ENCODE measurements around the gene ACAP1.

DNA sequence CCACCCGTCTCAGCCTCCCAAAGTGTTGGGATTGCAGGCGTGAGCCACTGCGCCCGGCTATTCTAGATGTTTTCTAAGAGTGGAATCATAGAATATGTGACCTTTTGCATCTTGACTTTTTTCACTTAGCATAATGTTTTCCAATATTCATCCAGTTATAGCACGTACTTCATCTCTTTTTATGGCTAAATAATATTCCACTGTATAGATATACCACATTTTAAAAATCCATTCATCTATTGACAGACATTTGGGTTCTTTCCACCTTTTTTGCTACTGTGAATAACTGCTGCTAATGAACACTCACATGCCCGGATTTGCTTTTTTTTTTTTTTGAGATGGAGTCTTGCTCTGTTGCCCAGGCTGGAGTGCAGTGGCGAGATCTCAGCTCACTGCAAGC lies 32.1 kb upstream of the ACAP1 start:
- TF ChIP-seq, protein P1, sequence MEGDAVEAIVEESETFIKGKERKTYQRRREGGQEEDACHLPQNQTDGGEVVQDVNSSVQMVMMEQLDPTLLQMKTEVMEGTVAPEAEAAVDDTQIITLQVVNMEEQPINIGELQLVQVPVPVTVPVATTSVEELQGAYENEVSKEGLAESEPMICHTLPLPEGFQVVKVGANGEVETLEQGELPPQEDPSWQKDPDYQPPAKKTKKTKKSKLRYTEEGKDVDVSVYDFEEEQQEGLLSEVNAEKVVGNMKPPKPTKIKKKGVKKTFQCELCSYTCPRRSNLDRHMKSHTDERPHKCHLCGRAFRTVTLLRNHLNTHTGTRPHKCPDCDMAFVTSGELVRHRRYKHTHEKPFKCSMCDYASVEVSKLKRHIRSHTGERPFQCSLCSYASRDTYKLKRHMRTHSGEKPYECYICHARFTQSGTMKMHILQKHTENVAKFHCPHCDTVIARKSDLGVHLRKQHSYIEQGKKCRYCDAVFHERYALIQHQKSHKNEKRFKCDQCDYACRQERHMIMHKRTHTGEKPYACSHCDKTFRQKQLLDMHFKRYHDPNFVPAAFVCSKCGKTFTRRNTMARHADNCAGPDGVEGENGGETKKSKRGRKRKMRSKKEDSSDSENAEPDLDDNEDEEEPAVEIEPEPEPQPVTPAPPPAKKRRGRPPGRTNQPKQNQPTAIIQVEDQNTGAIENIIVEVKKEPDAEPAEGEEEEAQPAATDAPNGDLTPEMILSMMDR (IDR thresholded peaks at IDR 0.05 in 2 of 3, conservative IDR thresholded peaks at IDR 0.05 in 1 of 3; ENCODE audit: borderline replicate concordance in 1 of 3, insufficient read depth in 1 of 3, low read depth in 2 of 3, low read length in 2 of 3) = no peak
- TF ChIP-seq, protein P2, sequence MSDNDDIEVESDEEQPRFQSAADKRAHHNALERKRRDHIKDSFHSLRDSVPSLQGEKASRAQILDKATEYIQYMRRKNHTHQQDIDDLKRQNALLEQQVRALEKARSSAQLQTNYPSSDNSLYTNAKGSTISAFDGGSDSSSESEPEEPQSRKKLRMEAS (IDR thresholded peaks at IDR 0.05) = no peak
- TF ChIP-seq SP1 (IDR thresholded peaks at IDR 0.05; ENCODE audit: low read depth) = no peak
- no peak for TF ChIP-seq POLR2AphosphoS5 (IDR thresholded peaks at IDR 0.05; ENCODE audit: low read depth, low read length)
- no peak for TF ChIP-seq REST (IDR thresholded peaks at IDR 0.05; ENCODE audit: low read depth)
- no peak for TF ChIP-seq EGR1 (IDR thresholded peaks at IDR 0.05; ENCODE audit: low read depth)
- TF ChIP-seq ELF1 (IDR thresholded peaks at IDR 0.05; ENCODE audit: borderline replicate concordance, low read depth) = no peak
- no peak for TF ChIP-seq POLR2A (IDR thresholded peaks at IDR 0.05; ENCODE audit: borderline replicate concordance, extremely low read depth, insufficient read depth, insufficient read length)
- TF ChIP-seq TCF7L2 (IDR thresholded peaks at IDR 0.05; ENCODE audit: borderline replicate concordance, extremely low read depth, insufficient read depth, insufficient read length) = no peak
- no peak for TF ChIP-seq SIN3A (IDR thresholded peaks at IDR 0.05; ENCODE audit: low read depth)

Data from HCT116 (cell line).